Panc1 (cell line): ENCODE results near the gene ALDH16A1. TPM values are rescaled to one million over a fixed set of nuclear protein-coding genes. Genes with fewer than 3 reads are reported as not detected.

Experiments used
- ATAC-seq: fragments of 200-7000 bp; cut with Tn5 transposase; 2 replicates; pipeline ENCODE4 v1.9.1; 2020; ENCODE audit warnings: mild to moderate bottlenecking, moderate library complexity
- BruUV-seq: library from RNA; stranded (reverse); fragments of 400-500 nt; replicated peaks from 2 replicates; lab custom pipeline; 2021; lab: Mats Ljungman, UMichigan
- CTCF ChIA-PET: fragments of 300-600 bp; sonication (Branson Sonifier 250); formaldehyde crosslinking; loops from one replicate; lab custom pipeline; 2022; ENCODE audit warnings: antibody characterized with exemption; lab: Charles Lee
- POLR2A ChIA-PET: fragments of 300-600 bp; sonication (Branson Sonifier 250); formaldehyde crosslinking; loops from one replicate; lab custom pipeline; 2022; ENCODE audit warnings: antibody characterized with exemption; lab: Charles Lee
- DNase-seq: peaks from one replicate; pipeline ENCODE4 v3.0.0-alpha.2; 2010; ENCODE audit warnings: low read depth, low spot score
- H3K27ac ChIP-seq: 2 replicates; pipeline ENCODE4 v1.5.1; 2011; ENCODE audit warnings: mild to moderate bottlenecking, low read length, inconsistent platforms
- H3K27me3 ChIP-seq: fragments of 200-500 bp; sonication (Bioruptor generic); 2 replicates; pipeline ENCODE4 v1.6.0; 2014; ENCODE audit warnings: low read length, inconsistent platforms; ENCODE audit not compliant: control insufficient read depth, insufficient read depth
- H3K36me3 ChIP-seq: fragments of 200-500 bp; sonication (Bioruptor generic); 2 replicates; pipeline ENCODE4 v1.5.1; 2014; ENCODE audit warnings: inconsistent platforms, mild to moderate bottlenecking, low read length, moderate library complexity; ENCODE audit not compliant: control insufficient read depth, insufficient read depth
- H3K4me1 ChIP-seq: 2 replicates; pipeline ENCODE4 v1.5.1; 2011; ENCODE audit warnings: inconsistent platforms, mild to moderate bottlenecking, low read length, moderate library complexity; ENCODE audit not compliant: control insufficient read depth, insufficient read depth
- H3K4me3 ChIP-seq, 2 experiments: 2 replicates each; pipeline ENCODE4 v1.5.1; 2011 to 2012; ENCODE audit warnings: low read depth in 2 of 2, low read length in 2 of 2, mild to moderate bottlenecking in 2 of 2, inconsistent platforms in 1 of 2, moderate library complexity in 1 of 2
- H3K9me3 ChIP-seq: fragments of 200-500 bp; sonication (Bioruptor generic); 2 replicates; pipeline ENCODE4 v1.5.1; 2014; ENCODE audit warnings: low read depth, mild to moderate bottlenecking, inconsistent platforms, low read length, moderate library complexity; ENCODE audit not compliant: control insufficient read depth, insufficient read depth
- CTCF ChIP-seq: fragments of 450-650 bp; IDR thresholded peaks from 2 replicates; pipeline ENCODE4 v1.5.1; 2017; ENCODE audit warnings: mild to moderate bottlenecking
- POLR2AphosphoS5 ChIP-seq: IDR thresholded peaks from 2 replicates; pipeline ENCODE4 v1.6.1; 2012; ENCODE audit warnings: mild to moderate bottlenecking, low read depth, low read length, moderate library complexity
- REST ChIP-seq, 2 experiments: IDR thresholded peaks; 2 replicates each; pipeline ENCODE4 v1.6.1; 2011 to 2012; ENCODE audit warnings: low read depth in 2 of 2, control low read depth in 1 of 2, low read length in 1 of 2, mild to moderate bottlenecking in 1 of 2, moderate library complexity in 1 of 2; ENCODE audit not compliant: insufficient read depth in 1 of 2
- SIN3A ChIP-seq: IDR thresholded peaks from 2 replicates; pipeline ENCODE4 v1.6.1; 2012; ENCODE audit warnings: low read depth, mild to moderate bottlenecking, low read length, moderate library complexity, borderline replicate concordance; ENCODE audit not compliant: insufficient read depth
- TCF7L2 ChIP-seq: IDR thresholded peaks from 2 replicates; pipeline ENCODE4 v1.6.1; 2011; ENCODE audit warnings: mild to moderate bottlenecking, low read depth, low read length, inconsistent platforms
- in situ Hi-C: cut with HindIII; loops from 2 replicates; pipeline ENCODE4 v1.10.0; 2016; ENCODE audit warnings: low sequenced_read_pairs, low pct_unique_long_range_greater_than_20kb
- intact Hi-C: fragments of 100-400 bp; cut with micrococcal nuclease; formaldehyde crosslinking; loops from one replicate; pipeline ENCODE4 v1.10.0; 2022; ENCODE audit not compliant: unreplicated experiment
- total RNA-seq: library from RNA; stranded (reverse); gene quantifications from one replicate; pipeline ENCODE4 v1.2.1, GENCODE V29; 2021; ENCODE audit not compliant: unreplicated experiment

Gene ALDH16A1
- total RNA-seq, 1 experiment from 2014 or later, result 19.6 TPM

- Histone ChIP-seq H3K27ac (no peak overlapping the region), H3K36me3 (no peaks in the 10 kb centered on the region; the same call in 1 of the 2 replicates), H3K4me3 (no peak overlapping the region), H3K9me3 (no peaks in the 10 kb centered on the region), H3K4me1 (no peaks in the 10 kb centered on the region; the same call in 1 of the 2 replicates), H3K27me3 (no peaks in the 10 kb centered on the region)
- in situ Hi-C loops (no loop called here), intact Hi-C loops (no loop called here)
- BruUV-seq, result no TSS peak
- no peak for ATAC-seq
- TF ChIP-seq TCF7L2 (no peak), CTCF (no peak), REST (IDR thresholded peaks at IDR 0.05; ENCODE audit: insufficient read depth in 1 of 2, low read depth in 2 of 2, low read length in 1 of 2) (no peak)
- POLR2A ChIA-PET, result no interaction called here
- no peak for DNase-seq
- CTCF ChIA-PET, result no interaction called here
Observed at GRCh38 chr19:49456326-49456725, 3.3 kb downstream of the ALDH16A1 start.

GRCh38 chr19:49458567-49458903, 5.5 kb downstream of the ALDH16A1 start:
- CTCF ChIA-PET, result no interaction called here
- Histone ChIP-seq H3K36me3 (no peaks in the 10 kb centered on the region), H3K27ac (no peak overlapping the region), H3K27me3 (no peaks in the 10 kb centered on the region), H3K4me3 (no peak overlapping the region), H3K4me1 (no peaks in the 10 kb centered on the region; the same call in 1 of the 2 replicates), H3K9me3 (no peaks in the 10 kb centered on the region)
- DNase-seq (no peak), ATAC-seq (no peak)
- in situ Hi-C loops, result no loop called here
- POLR2A ChIA-PET, result interaction anchor here (0.7 kb wide), 1 partner anchor 131 kb away, joined by 3 read pairs; no protein-coding TSS in a partner anchor
- BruUV-seq, result no TSS peak
- intact Hi-C loops, result no loop called here
- TF ChIP-seq TCF7L2, result no peak
- no peak for TF ChIP-seq SIN3A
- no peak for TF ChIP-seq REST (IDR thresholded peaks at IDR 0.05; ENCODE audit: insufficient read depth in 1 of 2, low read depth in 2 of 2, low read length in 1 of 2)
- TF ChIP-seq CTCF, result no peak
- no peak for TF ChIP-seq POLR2AphosphoS5
